Measurements from ENCODE around the gene SCUBE1.

SCUBE1 gene

GRCh38 chr22:43199541-43199940 lies 143.6 kb downstream of the SCUBE1 start:
- no peak for DNase-seq (ENCODE audit: low spot score)

DNA sequence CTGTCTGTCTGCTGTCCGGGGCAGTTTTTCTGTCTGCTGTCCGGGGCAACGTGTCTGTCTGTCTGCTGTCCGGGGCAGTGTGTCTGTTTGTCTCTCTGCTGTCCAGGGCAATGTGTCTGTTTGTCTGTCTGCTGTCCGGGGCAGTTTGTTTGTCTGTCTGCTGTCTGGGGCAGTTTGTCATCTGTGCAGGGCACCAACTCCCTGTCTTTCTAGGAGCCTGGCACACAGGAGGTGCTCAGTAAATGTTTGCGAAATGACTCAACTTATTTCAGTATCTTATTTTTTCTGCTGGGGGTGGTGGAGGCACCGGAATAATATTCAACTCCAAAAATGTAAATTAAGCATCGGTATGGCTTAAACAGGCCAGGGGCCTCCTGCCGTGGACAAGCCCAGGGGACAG lies 144.2 kb downstream of the SCUBE1 start:
- peak; percentile 8 for DNase-seq (ENCODE audit: low spot score)

DNA sequence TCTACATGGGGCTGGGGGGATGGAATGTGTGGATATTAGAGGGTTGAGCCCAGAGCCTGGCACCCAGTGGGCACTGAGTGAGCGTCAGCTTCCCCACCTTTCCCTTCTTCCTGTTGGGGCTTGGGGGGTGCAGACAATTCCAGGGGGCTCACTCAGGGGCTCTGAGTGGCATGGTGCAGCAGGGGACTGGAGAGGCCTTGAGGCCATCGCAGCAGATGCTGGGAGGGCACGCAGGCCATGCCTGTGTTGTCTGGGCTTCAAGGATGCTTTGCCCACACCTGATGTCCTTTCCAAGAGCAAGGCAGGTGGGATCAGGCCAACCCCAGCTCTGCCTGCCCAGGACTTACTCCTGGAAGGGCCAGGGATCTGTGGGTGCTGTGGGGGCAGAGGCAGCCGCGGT lies 145.0 kb downstream of the SCUBE1 start:
- DNase-seq (ENCODE audit: low spot score), result no peak

DNA sequence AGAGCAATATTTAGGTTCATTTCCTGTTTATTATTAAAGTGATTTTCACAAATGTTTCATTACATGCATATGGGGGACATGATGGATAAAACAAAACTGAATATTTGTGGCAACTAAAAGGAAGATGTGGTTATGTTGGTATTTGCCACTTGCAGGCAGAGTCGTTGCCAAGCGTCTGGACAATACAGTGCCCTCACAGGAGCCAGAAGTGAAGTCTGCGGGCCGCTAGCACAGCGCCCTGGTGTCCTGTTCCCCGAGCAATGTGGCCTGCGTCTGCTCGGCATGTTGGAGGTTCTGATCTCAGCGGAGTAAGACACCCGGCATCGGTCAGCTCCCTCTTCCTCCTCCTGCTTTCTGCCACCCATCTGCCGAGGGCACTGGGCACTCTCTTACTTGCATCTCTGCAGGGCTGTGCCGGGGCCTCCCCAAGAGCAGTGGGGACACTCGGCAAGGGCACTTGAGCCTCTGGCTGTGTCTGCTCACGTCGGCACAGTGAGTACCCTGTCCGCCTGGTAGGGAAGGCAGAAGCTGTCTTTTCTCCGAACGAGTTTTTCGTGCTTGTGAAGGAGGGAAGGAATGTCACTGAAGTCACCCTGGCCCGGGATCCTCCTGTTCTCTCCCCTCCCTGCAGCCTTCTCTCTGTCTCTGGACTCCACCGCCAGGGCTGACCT lies 145.8 kb downstream of the SCUBE1 start:
- peak; percentile 6 for DNase-seq (ENCODE audit: low spot score)

GRCh38 chr22:43191831-43192230 lies 151.3 kb downstream of the SCUBE1 start:
- DNase-seq (ENCODE audit: low spot score), result no peak

GRCh38 chr22:43188829-43189545 lies 154.2 kb downstream of the SCUBE1 start:
- DNase-seq (ENCODE audit: low spot score), result no peak

DNA sequence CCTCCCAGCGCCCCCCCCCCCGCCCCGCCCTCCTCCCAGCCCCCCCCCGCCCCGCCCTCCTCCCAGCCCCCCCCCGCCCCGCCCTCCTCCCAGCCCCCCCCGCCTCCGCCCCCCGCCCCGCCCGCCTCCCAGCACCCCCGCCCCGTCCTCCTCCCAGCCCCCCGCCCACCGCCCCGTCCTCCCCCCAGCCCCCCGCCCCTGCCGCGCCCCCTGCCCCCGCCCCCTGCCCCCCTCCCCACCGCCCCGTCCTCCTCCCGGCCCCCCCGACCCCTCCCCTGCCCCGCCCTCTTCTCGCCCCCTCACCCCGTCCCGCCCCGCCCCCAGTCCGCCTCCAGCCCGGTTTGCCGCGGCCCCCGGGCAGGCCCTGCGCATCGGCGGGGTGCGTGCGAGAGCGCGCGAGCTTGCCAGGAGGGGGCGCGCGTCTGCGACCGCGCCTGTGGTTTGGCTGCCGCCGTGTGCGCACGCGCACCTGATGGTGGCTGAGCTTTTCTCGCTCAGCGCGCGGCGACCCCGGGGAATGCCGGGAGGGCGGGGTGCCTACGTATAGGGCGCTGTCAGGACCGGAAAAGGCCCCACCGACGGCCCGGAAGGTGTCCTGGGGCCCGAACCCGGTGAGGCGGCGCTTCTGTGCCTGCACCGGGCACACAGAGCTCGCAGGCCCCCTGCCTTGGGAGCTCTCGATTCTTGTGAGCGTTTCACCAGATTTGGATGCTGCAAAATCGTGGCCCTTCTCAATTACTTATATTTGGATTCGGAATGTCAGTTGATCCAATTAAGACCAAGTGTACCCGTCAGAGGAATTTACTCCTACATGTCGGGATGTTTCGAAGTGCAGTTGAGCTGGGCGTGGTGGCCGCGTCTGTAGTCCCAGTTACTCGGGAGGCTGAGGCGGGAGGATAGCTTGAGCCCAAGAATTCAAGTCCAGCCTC lies 155.7 kb downstream of the SCUBE1 start:
- DNase-seq (ENCODE audit: low spot score), result peak; percentile 96

DNA sequence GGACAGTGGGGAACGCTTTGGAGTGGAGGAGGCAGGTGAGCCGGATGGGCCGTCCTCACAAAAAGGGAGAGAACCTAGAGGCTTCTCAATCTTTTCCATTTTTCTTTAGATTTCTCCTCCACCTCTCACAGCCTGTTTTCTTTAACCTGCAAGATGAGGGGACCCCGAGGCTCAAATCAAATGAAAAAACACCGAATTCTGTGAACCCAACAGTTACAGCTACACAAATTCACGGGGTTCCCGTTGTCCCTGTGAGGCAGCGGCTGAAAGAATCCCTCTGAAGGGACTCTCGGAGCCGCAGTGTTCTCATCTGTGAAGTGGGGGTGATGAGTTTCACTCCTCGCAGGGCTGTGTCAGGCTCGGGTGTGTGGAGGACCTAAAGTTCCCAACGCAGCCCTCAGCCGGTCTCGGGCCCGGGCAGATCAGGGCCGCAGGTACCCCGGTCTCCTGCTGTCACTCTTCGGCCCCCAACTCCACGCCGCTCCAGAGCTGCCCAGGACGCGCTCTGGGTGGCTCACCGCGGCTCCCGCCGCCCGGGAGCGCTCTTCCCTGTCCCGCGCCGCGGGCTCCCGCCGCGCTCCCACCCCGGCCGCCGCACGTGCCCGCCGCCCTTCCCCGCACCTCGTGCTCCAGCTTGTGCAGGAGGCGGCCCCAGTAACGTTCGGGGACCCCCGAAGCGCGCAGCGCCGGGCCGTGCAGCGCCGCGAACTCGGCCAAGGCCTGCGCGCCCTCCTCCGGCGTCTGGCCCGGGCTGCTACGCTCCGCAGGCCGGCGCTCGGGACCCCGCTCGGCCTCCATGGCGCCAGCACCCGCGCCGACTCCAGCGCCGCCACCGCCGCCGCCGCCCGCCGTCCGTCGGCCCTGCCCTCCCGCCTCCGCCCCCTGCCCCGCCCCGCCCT lies 156.7 kb downstream of the SCUBE1 start, which contains the start of gene TTLL12:
Gene TTLL12 (minus strand): TSS at position 863 of the 899 bp plus-strand sequence. CDS start 65 bp downstream, at position 798.
- peak; percentile 63 for DNase-seq (ENCODE audit: low spot score)

- peak; percentile 53 for DNase-seq (ENCODE audit: low spot score)
These were observed 157.3 kb downstream of the SCUBE1 start for GRCh38 chr22:43185860-43186261.

DNA sequence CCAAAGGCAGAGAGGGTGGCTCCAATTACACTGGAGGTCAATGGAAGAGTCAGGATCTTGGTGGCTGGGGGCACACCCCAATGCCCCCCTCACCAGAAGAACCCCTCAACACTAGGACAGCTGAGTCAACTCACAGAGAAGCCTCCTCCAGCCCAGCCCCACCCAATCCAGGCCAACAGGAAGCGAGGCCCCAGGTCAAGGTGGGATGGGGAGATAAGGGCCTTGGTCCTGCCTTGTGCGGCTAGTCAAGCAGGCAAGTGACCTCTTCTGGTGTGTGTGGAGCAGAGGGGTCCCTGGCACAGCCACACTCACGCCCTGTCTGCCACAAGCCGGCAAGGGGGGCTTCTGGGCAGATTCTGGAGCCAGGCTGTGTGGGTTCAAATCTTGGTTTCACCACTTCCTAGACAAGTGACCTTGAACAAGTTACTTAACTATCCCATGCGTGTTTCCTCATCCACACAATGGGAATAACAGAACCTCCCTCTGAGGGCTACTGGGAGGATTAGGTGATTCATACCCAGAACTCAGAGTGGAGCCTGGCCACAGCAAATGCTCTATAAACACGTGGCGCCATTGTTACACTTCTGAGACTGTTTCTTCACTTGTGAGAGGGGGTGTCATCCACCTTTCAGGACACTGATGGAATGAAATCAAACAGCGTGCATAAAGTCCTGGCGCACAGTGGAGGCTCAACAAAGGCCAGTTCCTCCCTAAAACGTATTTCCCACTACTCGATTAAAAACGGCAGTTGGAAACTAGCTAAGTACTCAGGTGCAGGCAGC lies 159.5 kb downstream of the SCUBE1 start:
- DNase-seq (ENCODE audit: low spot score), result peak; percentile 53

GRCh38 chr22:43182726-43183125 lies 160.4 kb downstream of the SCUBE1 start:
- DNase-seq (ENCODE audit: low spot score), result no peak

- no peak for DNase-seq (ENCODE audit: low spot score)
These were observed 161.1 kb downstream of the SCUBE1 start for GRCh38 chr22:43182118-43182517.

DNA sequence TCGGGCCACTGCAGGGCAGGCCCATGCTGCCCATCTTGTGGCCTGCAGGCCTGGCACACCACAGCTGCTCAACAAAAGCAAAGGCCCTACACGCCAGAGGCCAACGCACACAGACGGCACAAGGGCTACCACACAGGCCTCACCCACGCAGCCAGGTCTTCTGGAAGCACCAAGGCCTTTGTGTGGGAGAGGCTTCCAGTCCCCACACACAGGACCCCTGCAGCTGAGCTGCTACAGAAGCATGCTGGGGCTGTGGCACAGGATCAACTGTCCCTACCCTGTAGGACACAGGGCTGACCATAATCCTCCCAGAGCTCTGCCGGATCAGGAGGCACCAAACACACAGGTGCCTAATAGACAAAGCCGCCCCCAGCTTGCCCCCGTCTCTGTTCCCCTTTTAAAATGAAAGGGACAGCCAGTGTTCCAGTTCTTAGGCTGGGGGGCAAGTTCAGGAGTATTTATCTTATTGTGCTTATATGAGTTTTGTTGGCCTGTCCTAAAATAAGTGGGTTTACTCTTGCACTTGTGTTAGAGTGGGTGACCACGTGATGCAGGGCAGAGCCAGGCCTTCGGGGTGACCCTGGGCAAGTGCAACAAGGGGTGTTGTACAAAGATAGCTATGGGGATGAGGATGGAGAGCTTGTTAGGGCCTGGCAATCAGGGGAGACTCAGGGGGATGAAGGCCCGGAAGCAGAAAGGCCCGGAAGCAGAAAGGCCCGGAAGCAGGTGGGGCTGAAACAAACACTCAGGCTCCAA lies 161.7 kb downstream of the SCUBE1 start:
- DNase-seq (ENCODE audit: low spot score), result no peak

DNA sequence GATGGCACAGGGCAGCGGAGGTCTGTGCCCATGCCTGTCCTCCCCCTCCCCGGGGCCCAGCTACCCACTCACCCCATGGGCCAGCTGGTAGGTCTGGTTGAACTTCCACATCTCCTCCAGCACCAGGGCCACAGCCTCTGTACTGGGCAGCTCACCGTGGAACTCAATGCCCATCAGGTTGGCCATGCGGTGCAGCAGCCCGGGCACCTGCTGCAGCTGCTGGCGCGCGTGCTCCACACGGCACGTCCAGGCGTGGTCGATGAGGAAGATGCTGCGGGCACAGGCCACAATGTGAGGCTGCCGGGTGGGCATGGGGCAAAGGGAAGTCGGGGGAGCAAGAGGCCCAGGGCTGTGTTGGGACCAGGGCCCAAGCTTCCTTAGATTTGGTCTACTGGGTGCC lies 162.5 kb downstream of the SCUBE1 start:
- no peak for DNase-seq (ENCODE audit: low spot score)

GRCh38 chr22:43179911-43180195 lies 163.3 kb downstream of the SCUBE1 start:
- no peak for DNase-seq (ENCODE audit: low spot score)

GRCh38 chr22:43179146-43179910 lies 163.8 kb downstream of the SCUBE1 start:
- no peak for DNase-seq (ENCODE audit: low spot score)

DNA sequence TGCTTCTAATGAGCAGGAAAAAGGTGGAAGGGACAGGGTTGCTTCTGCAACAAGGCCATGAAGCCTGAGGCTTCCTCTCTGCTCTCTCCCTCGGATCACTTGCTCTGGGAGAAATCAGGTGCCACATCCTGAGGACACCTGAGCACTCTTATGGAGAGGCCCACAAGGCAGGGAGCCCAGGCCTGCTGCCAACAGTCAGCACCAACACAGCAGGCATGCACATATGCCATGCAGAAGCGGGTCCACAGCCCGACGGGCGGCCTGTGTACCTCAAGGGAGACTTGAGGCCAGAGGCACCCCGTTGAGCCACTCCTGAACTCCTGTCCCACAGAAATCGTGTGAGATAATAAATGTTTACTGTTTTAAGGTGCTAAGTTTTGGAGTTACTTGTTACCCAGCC lies 165.7 kb downstream of the SCUBE1 start:
- no peak for DNase-seq (ENCODE audit: low spot score)

GRCh38 chr22:43176090-43176489 lies 167.1 kb downstream of the SCUBE1 start:
- no peak for DNase-seq (ENCODE audit: low spot score)

GRCh38 chr22:43174941-43175531 lies 168.1 kb downstream of the SCUBE1 start:
- no peak for DNase-seq (ENCODE audit: low spot score)
